HuH-7 (cell line): ENCODE data around the gene KCMF1.

Source experiments
- DNase-seq: peaks from one replicate; pipeline ENCODE4 v3.0.0; 2011; ENCODE audit warnings: low spot score

The KCMF1 gene

GRCh38 chr2:85078536-85078935 is 107.6 kb downstream of the KCMF1 start:
- no peak for DNase-seq

GRCh38 chr2:85083092-85083491 is 112.1 kb downstream of the KCMF1 start:
- no peak for DNase-seq

- no peak for DNase-seq
Observed at GRCh38 chr2:85085563-85085962, 114.6 kb downstream of the KCMF1 start.

GRCh38 chr2:85087541-85087940 is 116.6 kb downstream of the KCMF1 start:
- DNase-seq, result no peak

GRCh38 chr2:85088921-85089320 is 118.0 kb downstream of the KCMF1 start:
- DNase-seq, result no peak

- no peak for DNase-seq
Observed at GRCh38 chr2:85089585-85089984, 118.6 kb downstream of the KCMF1 start.

- no peak for DNase-seq
Observed at GRCh38 chr2:85091838-85092237, 120.9 kb downstream of the KCMF1 start.

GRCh38 chr2:85095094-85095493 is 124.1 kb downstream of the KCMF1 start:
- no peak for DNase-seq

GRCh38 chr2:85096616-85097015 is 125.7 kb downstream of the KCMF1 start:
- no peak for DNase-seq

- no peak for DNase-seq
Observed at GRCh38 chr2:85104228-85104627, 133.3 kb downstream of the KCMF1 start.

- DNase-seq, result no peak
Observed at GRCh38 chr2:85106489-85107180, 135.7 kb downstream of the KCMF1 start.
